SW 1271 (cell line): ENCODE results near the gene ACSM3.
"Not testable (repeated sequence)": the region's sequence is repeated elsewhere in the genome, so short reads cannot be mapped to it uniquely, and the experiment has no call there.

Experiments
- DNase-seq, 2 experiments: peaks; one replicate each; lab custom pipeline; 2025; lab: John Stamatoyannopoulos, UW

The ACSM3 gene, protein sequence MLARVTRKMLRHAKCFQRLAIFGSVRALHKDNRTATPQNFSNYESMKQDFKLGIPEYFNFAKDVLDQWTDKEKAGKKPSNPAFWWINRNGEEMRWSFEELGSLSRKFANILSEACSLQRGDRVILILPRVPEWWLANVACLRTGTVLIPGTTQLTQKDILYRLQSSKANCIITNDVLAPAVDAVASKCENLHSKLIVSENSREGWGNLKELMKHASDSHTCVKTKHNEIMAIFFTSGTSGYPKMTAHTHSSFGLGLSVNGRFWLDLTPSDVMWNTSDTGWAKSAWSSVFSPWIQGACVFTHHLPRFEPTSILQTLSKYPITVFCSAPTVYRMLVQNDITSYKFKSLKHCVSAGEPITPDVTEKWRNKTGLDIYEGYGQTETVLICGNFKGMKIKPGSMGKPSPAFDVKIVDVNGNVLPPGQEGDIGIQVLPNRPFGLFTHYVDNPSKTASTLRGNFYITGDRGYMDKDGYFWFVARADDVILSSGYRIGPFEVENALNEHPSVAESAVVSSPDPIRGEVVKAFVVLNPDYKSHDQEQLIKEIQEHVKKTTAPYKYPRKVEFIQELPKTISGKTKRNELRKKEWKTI

DNA sequence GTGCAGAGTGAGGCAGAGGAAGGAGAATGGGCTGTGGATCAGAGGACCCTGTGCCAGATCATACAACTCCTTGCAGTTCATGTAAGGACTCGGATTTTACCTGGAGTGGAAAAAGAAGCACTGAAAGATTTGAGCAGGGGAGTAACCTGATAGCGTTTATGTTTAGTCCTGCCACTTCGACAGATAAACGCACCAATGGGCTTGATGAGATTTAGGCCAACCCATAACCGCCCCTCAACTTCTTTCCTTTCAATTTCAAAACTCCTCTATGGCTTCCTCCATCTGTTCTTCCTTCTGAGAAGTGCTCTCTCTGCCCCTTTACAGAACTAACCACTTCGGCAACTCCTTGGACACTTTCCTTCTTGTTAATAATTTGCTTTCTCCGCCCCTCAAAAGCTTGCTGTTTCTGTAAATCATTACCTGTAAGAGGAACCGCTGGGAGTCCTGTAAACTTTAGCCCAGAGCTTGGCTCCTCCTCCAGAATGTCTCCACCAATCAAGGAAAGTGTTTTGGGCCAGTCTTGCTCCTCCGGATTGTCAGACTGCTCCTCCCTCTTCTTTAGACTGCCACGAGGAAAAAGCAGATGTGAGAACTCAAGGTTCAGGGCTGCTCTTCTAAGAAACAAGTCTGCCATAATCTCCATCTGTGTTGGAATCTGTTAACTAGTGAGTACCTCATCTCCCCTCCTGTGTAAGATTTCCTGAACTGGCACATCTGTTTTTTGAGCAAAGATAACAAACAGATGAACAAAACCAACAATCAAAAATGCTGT is at the start of gene ACSM3:
ACSM3 (plus strand) TSS at position 554 of the 772 bp plus-strand sequence. CDS start 6,021 bp downstream, outside the sequence.
- no peak for DNase-seq

DNA sequence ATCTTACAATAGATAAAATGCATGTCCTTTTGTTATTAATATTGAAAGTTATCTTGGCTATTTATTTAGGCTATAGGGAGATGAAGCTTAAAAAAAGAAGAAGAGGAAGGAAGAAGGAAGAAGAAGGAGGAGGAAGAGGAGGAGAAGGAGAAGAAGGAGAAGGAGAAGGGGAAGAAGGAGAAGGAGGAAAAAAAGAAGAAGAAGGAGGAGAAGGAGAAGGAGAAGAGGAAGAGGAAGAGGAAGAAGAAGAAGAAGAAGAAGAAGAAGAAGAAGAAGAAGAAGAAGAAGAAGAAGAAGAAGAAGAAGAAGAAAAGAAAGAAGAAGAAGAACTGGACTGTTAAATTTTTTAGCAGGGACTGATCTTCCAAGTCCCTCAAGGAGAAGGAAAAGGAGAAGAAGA is 46.1 kb upstream of the ACSM3 start:
- DNase-seq = not testable (repeated sequence)

DNA sequence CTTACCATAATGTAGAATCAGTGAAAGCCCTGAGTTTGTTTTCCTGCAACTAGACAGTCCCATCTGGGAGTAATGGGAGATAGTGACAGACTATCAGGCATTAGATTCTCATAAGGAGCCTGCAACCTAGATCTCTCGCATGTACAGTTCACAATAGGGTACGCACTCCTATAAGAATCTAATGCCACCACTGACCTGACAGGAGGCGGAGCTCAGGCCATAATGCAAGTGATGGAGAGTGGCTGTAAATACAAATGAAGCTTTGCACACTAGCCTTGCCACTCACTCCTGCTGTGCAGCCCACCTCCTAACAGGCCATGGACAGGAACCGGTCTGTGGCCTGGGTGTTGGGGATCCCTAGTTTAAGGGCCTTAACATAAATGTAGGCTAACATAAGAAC is 43.6 kb upstream of the ACSM3 start:
- DNase-seq = no peak

DNA sequence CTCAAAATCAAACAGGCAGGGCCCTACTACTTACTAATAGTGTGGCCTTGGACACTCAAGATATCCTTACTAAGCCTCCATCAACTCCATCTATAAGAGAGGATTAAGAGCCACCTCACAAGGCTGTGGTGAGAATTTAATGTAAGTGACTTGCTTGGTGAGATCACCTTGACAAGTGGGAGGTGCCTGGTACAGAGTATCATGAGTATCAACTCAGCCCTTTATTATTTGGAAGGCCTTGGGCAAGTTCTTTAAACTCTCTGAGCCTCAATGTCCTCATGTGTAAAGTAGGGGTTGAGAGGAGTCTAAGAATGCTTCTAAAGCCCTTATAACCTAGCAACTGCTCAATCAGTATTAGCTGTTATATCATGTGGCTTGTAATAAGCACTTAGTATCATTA is 37.2 kb upstream of the ACSM3 start:
- no peak for DNase-seq

DNA sequence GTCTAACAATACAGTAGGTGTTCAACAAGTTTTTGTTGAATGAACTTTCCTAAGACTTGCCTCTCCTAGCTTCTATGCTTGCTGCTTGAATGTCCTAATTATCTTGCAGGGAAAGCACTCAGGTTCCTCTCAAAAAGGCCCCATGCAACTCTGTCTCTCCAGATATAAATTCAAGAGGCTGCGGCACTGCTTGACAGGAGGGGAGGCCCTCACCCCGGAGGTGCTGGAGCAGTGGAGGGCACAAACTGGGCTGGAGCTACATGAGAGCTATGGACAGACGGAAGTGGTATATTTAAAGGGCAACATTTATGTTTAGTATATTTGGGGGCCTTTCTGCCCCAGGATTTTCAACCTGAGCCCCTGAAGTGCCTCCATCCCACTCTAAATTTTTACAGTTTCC is 36.6 kb upstream of the ACSM3 start:
- DNase-seq = no peak

DNA sequence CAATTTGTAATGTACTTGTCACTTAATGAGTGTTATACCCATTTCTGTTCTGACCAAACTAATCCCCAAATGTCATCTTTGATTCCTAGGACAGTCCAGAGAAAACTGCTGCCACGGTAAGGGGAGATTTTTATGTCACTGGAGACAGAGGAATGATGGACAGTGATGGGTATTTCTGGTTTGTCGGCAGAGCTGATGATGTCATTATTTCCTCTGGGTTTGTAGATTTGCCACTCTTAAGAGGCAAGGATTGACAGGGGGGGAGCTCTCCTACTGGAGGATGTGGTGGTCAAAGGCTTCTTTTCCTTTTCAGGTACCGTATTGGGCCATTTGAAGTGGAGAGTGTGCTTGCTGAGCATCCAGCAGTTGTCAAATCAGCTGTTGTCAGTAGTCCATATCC is 34.7 kb upstream of the ACSM3 start:
- no peak for DNase-seq

DNA sequence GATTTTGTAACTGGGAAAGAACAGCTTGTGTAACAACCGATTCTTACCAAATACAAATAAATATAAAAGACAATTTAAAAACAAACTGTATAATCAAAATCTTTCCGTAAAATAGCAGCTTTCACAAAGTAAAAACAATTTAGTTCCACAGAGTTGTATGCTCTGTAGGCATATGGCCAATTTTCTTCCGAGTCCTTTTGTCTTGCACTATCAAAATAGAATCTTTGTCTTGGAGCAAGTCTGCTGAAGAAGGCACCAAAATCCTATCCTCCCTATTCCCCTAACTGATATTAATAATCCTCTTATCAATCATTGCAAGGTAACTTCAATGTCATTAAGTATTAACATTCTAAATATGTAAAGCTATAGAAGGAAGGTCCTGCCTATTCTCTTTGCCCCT is 29.8 kb upstream of the ACSM3 start:
- DNase-seq = no peak

DNA sequence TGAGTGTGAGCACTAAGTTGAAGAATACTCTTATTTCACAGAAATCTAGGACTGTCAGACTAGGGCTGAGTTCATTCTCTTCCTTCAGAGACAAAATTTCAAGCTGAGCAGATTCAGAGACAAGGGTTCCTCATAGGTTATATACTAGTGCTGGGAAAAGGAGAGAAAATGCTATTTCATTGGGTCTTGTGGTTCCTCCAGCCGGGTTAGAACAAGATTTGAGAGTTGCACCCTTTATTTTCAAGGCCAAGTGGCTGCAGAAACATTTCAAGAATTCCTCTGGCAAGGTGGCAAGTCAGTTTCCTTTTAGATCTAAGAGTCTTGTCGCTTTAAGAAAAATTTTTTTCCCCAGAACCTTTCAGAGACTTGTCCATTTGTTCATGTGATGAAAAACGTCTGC is 29.0 kb upstream of the ACSM3 start:
- no peak for DNase-seq

DNA sequence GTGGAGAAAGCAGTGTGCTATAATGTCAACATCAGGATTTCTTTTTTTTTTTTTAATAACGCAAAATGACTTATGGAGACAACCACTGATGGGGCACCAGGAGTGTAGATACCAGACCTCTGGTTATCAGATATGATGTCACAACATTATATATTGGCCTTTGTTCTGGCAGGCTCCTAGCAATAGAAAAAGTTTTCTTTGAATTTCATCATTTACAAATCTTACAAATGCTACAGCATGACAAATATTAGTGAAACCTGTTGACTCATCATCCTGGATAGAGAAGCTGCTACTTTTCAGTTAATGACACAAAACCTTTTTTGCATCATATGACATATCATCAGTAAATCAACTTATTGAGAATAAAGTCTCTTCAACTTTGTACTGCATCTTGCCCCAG is 28.3 kb upstream of the ACSM3 start:
- no peak for DNase-seq

DNA sequence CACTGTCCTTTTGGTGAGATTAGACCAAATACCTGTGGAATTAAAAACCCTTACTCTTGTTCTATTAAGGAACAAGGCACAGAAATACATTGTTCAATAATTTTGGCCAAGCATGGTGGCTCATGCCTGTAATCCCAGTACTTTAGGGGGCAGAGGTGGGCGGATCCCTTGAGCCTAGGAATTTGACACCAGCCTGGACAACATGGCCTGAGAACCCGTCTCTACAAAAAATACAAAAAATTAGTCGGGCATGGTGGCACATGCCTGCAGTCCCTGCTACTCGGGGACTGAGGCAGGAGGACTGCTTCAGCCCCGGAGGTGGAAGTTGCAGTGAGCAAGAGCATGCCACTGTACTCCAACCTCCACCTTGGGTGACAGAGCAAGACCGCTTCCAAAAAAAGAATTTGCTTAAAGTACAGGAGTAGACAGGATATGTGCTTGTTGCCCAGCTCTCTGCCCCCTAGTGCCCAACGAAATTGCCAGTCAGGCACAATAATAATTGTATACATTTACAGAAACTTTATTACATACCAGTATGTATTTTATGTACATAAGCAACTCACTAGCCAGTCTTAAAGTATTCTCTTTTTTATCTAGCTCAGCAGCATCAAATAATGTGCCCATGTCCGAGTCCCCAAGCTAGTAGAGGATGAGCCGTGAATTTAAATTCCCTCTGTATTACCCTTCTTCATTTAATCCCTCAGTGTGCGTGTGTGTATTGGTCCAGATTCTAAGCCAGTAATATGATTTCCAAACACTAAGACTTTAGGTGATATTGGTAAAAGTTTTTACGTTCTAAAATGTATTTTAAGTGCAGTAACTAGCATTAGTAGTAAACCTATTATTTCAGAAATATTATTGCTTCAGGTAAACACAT is 23.6 kb upstream of the ACSM3 start:
- DNase-seq = peak in 1 of 2 experiments; percentile 5

DNA sequence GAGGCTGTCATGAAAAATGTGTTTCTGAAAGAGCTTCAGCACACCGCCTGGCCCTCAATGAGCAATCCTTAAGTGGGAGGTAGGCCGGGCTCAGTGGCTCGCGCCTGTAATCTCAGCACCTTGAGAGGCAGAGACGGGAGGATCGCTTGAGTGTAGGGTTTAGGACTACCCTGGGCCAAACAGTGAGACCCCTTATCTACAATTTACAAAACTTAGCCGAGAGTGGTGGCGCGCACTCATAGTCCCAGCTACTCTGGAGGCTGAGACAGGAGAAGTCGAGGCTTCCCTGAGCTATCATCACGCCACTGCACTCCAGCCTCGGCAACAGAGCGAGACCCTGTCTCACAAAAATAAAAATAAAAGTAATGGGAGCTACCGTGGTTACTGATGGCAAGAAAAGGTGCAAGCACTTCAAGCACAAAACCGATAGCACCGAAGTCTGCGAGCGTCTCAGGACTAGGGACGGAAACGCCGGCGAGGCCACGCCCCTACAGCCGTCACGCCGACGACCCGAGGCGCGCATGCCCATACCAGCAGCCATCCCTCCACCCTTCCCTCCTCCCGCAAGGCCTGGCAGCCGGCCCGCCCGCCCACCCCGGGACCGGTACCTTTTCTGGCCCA is 22.8 kb upstream of the ACSM3 start:
- peak; percentile 11 to 52 for DNase-seq

DNA sequence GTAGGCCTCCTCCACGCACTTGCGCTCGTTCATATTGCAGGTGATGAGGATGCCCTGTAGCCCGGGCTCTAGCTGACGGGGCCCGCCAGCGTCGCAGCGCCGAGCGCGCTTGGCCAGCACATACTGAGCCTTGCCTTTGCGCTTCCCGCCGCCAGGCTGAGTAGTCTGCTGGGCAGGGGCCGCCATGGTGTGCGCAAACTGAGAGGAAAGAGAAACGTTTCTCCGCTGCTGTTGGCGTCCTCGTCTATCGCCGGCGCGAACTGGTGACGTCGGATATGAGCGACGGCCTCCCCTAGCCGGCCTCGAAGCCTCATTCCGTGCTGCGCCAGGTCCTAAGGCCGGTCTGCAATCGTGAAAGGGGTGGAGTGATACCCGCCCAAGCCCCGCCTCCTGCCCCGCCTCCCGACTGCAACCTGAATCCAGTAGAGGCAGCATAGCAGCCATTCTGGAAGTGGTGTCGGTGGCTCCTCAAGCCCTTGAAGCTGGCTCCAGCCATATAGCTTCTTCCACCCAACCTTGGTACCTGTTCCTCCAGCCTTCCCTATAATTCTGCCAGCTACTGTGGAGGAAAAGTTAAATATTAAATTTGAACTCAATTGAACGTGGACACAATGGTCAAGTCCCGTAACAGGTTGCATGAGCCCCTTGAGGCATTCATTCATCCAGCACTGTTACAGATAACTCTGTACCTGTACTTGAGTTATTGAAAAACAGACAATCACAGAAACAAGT is 22.1 kb upstream of the ACSM3 start, which contains the start of gene THUMPD1:
THUMPD1 (minus strand) TSS at position 265 of the 732 bp plus-strand sequence; CDS start at position 186, 79 bp downstream.
- peak; percentile 51 to 85 for DNase-seq

DNA sequence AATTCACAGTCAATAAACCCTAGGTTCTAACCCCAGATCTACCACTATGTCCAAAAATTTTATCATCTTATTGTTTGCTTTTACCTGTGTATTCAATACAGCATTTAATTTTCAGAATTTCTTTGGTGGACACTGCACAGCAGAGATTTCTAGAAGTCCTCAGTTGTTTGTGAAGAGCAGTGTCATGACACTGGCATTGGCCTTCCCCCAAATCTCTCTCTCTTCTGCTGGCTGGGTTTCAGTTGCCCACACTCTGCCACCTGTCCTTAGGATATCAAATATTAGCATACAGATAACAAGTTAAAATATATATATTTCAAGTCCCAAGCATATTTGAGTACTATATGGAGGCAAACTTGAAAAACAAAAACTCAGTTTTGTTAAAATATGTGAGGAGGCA is 20.2 kb upstream of the ACSM3 start:
- no peak for DNase-seq

DNA sequence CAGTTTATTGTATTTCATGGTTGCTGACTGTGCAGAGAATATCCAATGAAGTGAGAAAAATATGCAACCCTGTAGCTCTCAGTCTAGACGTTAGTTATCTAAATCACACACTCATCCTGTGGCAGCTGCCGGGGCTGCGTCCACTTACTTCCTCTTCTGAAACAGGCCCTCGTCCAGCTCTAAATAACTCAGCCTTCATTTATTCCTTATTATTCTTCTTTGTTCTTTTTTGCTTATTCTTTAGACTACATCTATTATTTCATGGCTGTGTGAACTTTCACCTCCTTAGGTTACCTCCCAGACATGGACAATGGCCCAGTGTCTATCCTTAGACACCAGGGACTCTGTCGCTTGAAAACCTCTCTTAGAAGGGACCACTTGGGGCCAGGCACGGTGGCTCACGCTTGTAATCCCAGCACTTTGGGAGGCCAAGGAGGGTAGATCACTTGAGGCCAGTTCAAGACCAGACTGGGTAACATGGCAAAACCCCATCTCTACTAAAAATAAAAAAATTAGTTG is 18.8 kb upstream of the ACSM3 start:
- DNase-seq = no peak

DNA sequence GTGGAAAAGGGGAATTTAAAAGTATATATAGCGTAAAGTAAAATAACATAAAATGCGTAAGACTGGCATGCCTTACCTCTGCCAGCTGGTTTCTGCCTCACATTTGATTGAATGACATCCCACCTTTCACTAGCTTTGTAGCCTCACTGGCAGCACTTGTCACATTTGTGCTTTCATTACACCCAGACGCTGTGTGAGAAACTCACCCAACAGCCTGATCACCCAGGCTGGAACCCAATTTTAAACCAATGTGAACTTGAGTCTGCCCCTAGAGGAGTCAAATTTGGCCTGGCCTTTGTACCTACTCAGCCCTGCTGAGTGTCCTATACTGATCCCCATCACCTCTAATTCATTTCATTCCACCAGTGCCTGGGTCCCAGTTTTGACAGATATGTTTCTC is 17.4 kb upstream of the ACSM3 start:
- no peak for DNase-seq

DNA sequence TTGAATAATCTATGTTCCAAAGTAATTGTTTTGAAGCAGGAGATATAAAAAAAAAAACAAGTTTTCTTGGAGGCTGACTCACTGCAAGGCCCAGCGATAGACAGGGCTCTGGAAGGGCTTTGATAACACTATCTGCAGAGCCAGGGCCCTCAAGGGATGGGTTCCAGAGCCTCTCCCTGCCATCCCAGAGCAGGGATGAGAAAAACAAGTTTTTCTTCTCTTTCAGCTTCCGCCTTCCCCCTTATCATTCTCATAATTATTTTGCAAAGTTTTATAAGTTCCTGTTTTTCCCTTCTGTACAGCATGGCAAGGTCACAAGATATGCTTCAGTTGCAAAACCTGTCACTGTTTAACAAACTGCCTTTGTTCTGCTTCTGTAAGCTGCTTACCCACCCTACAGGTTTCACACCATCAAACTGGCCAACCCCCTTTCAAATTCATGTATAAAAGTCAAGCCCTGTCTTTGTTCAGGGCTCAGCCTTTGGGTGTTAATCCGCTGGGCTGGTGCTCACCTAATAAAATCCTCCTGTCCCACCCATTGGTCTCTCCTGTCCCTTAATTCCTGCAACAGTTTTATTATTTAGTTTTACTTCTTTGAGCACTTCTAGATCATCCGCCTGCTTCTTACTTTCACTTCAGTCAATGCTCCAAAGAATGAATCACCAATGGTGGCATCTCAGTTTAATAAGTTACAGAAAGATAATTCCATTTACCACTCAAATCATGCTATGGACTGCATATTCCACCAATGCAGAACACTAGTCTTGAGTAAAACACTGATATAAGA is 16.6 kb upstream of the ACSM3 start:
- DNase-seq = no peak

DNA sequence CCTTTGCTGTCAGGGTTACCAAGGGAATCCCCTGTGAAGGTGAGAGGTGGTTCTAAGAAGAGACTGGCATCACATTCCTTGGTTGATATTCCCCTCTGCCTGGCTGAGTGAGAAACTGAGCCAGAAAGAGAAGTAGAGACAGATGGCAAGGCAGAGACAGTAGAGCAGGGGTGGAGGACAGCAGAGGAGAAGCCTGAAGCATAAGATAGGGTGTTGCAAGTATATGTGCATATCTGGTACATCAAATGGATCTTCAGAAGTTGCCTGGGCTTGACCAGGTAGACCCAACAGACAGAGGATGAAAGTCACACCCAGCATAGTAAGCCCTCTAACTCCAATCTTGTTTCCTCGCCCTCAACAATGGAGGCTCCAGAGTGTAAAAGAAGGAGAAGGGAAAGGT is 14.3 kb upstream of the ACSM3 start:
- DNase-seq = no peak

DNA sequence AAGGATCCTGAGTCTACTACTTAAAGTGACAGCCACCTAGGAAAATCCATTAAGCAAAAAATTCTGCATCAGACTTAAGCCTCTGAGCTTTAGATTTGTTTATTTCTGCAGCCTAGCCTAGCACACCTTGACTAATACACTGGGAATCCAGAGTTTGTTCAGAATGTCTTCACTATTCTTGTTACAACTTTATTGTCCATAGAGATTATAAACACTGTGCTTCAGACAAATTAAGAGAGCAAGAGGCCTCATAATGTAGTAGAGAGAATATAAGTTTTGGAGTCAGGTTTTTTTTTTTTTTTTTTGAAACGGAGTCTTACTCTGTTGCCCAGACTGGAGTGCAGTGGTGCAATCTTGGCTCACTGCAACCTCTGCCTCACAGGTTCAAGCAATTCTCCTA is 13.3 kb upstream of the ACSM3 start:
- DNase-seq = no peak

DNA sequence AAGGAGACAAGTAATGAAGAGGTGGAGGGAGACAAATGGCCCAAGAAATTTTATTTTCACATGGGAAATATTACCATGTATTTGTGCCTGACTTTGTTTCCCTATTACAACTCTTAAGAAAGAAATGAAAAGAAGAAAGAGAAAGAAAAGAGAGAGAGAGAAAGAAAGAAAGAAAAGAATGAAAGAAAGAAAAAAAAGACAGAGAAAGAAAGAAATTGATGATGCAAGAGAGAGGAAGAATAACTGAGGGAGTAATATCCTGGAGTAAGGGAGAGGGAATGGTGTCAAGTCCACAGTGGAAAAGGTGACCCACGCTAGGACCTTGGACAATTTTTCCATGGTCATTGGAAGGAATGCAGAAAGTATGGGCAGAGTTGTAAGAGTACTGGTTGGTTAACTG is 10.1 kb upstream of the ACSM3 start:
- DNase-seq = no peak

DNA sequence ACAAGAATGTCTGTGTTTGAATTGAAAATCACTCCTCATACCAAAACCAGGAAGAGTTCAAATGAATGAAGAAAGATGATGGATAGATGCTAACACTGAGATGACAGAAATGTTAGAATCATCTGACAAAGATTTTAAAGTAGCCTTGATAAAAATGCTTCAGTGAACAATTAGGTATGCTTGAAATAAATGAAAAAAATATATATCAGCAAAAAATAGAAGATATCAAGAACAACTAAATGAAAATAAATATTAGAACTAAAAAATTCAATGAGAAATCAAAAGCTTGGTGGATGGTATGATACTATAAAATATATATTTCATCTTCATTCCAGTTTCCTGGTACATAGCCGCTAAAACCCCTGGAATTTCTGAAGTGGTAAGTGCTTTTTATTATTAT is 8.6 kb upstream of the ACSM3 start:
- DNase-seq = no peak
